ENCODE measurements around the gene MAB21L3. TPM values are rescaled to one million over a fixed set of nuclear protein-coding genes. Genes with fewer than 3 reads are reported as not detected.

Gene MAB21L3
- polyA plus RNA-seq, 1 donor: not detected

- no peak for DNase-seq (ENCODE audit: low read depth)
These were observed 3.8 kb upstream of the MAB21L3 start for GRCh38 chr1:116107371-116107770.

- no peak for DNase-seq (ENCODE audit: low read depth)
These were observed 374 bp downstream of the MAB21L3 start for GRCh38 chr1:116111524-116112021.

GRCh38 chr1:116112388-116113140 lies 1.4 kb downstream of the MAB21L3 start:
- no peak for DNase-seq (ENCODE audit: low read depth)

- DNase-seq (ENCODE audit: low read depth): no peak
These were observed 2.4 kb downstream of the MAB21L3 start for GRCh38 chr1:116113615-116114014.

GRCh38 chr1:116115476-116116439 lies 4.6 kb downstream of the MAB21L3 start:
- no peak for DNase-seq (ENCODE audit: low read depth)

GRCh38 chr1:116118471-116118870 lies 7.3 kb downstream of the MAB21L3 start:
- DNase-seq (ENCODE audit: low read depth): no peak

- no peak for DNase-seq (ENCODE audit: low read depth)
These were observed 8.7 kb downstream of the MAB21L3 start for GRCh38 chr1:116119876-116120275.

GRCh38 chr1:116122955-116123757 lies 12.0 kb downstream of the MAB21L3 start:
- no peak for DNase-seq (ENCODE audit: low read depth)

- DNase-seq (ENCODE audit: low read depth): no peak
These were observed 12.8 kb downstream of the MAB21L3 start for GRCh38 chr1:116123837-116124533.

GRCh38 chr1:116125758-116126157 lies 14.6 kb downstream of the MAB21L3 start:
- DNase-seq (ENCODE audit: low read depth): no peak

- no peak for DNase-seq (ENCODE audit: low read depth)
These were observed 15.1 kb downstream of the MAB21L3 start for GRCh38 chr1:116126281-116126680.

- DNase-seq (ENCODE audit: low read depth): no peak
These were observed 16.1 kb downstream of the MAB21L3 start for GRCh38 chr1:116127123-116127847.

- no peak for DNase-seq (ENCODE audit: low read depth)
These were observed 16.8 kb downstream of the MAB21L3 start for GRCh38 chr1:116127848-116128540.

- DNase-seq (ENCODE audit: low read depth): no peak
These were observed 17.5 kb downstream of the MAB21L3 start for GRCh38 chr1:116128664-116129063.

GRCh38 chr1:116129537-116129936 lies 18.3 kb downstream of the MAB21L3 start:
- DNase-seq (ENCODE audit: low read depth): no peak

GRCh38 chr1:116130356-116130755 lies 19.2 kb downstream of the MAB21L3 start:
- no peak for DNase-seq (ENCODE audit: low read depth)

- no peak for DNase-seq (ENCODE audit: low read depth)
These were observed 20.0 kb downstream of the MAB21L3 start for GRCh38 chr1:116131170-116131569.

GRCh38 chr1:116131866-116132605 lies 20.8 kb downstream of the MAB21L3 start:
- DNase-seq (ENCODE audit: low read depth): no peak

Measured in forelimb muscle (tissue), 1 donor.